ENCODE measurements around the gene SLC25A47. TPM values are rescaled to one million over a fixed set of nuclear protein-coding genes. Genes with fewer than 3 reads are reported as not detected.

Gene SLC25A47
- total and polyA plus RNA-seq, 2 of the 4 experiments (the other 2 are of a cell fraction): not detected

DNA sequence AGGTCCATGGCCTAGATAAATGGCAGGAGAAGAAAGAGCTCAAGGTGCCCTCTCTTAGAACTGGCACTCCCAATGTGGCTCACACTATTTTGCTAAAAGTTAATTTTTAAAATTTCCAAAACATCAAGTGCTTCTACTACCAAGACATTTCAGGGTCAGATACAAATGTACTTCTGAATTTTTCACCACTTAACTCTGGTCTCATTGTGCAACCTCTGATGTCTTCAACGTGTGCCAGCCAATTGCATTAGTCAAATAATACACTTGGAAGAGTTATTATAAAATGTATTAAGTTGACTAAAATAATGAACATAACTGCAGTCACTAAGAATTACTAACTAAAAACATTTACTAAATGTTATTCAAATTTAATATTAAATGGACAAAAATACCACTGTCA lies 41.3 kb downstream of the SLC25A47 start:
- intact Hi-C loops (cut with micrococcal nuclease): loop anchor here (5.0 kb wide), 1 partner anchor 57 kb away; the partner anchor contains the start of gene SLC25A29
- Histone ChIP-seq H3K23ac (ENCODE audit: low read depth, low read length) (peak overlapping the region; percentile 2; the same call in 1 of the 2 replicates), H3K4me3 (ENCODE audit: insufficient read depth, low read depth, low read length) (no peak overlapping the region), H3K27me3 (ENCODE audit: control insufficient read depth, insufficient read depth, low read length) (no peaks in the 10 kb centered on the region), H2BK5ac (ENCODE audit: low read depth, low read length, poor library complexity, severe bottlenecking) (peak overlapping the region; percentile 98), H3K79me1 (ENCODE audit: low read depth in 1 of 2, low read length in 2 of 2) (peaks cover 16 to 66% of the 10 kb centered on the region in 2 experiments), H2BK20ac (ENCODE audit: low read depth, low read length) (peak overlapping the region; percentile 36), H3K18ac (ENCODE audit: low read depth, low read length) (peak overlapping the region; percentile 95), H3K9me1 (ENCODE audit: insufficient read depth, low read length) (peaks cover 29% of the 10 kb centered on the region), H2BK120ac (ENCODE audit: low read depth, low read length) (peak overlapping the region; percentile 93), H3K14ac (replicated peaks; ENCODE audit: low read depth, low read length) (no peak overlapping the region), H2AFZ (replicated peaks; ENCODE audit: low read length, poor library complexity) (no peak overlapping the region), H3K4me2 (ENCODE audit: low read depth, low read length) (no peak overlapping the region), H4K8ac (ENCODE audit: low read depth in 2 of 2, low read length in 2 of 2) (peak overlapping the region; percentile 24 to 35; a peak in 1 of 4 replicates), H3K4me1 (ENCODE audit: control insufficient read depth, insufficient read depth, low read length) (peaks cover 31% of the 10 kb centered on the region), H3K9me3 (ENCODE audit: control insufficient read depth, insufficient read depth, low read length) (no peaks in the 10 kb centered on the region), H4K20me1 (ENCODE audit: insufficient read depth, low read length) (peaks cover 6% of the 10 kb centered on the region; the same call in 1 of the 2 replicates), H2BK15ac (ENCODE audit: low read depth, low read length) (peak overlapping the region; percentile 91; the same call in 2 of the 3 replicates), H3K56ac (ENCODE audit: extremely low read depth, insufficient read depth, low read length) (no peak overlapping the region), H4K5ac (ENCODE audit: low read depth, low read length) (peak overlapping the region; percentile 71), H4K91ac (ENCODE audit: insufficient read depth, low read depth, low read length) (peak overlapping the region; percentile 30; the same call in 1 of the 2 replicates), H3K4ac (ENCODE audit: low read depth, low read length) (peak overlapping the region; percentile 80; the same call in 1 of the 2 replicates), H2AK5ac (ENCODE audit: low read depth, low read length) (0 out of 2 replicates have a peak overlapping the region, but pooled peaks have one; percentile 73), H3K27ac (ENCODE audit: insufficient read depth, low read length) (peak overlapping the region; percentile 98; the same call in 1 of the 2 replicates), H2AK9ac (replicated peaks; ENCODE audit: low read depth, low read length, poor library complexity) (no peak overlapping the region), H3K9ac (ENCODE audit: low read depth, low read length) (0 out of 2 replicates have a peak overlapping the region, but pooled peaks have one; percentile 60), H3K36me3 (ENCODE audit: control insufficient read depth, insufficient read depth, low read length) (peaks cover 67% of the 10 kb centered on the region)
- no TSS peak for BruUV-seq (replicated peaks)
- TF ChIP-seq RFX5 (IDR thresholded peaks at IDR 0.05; ENCODE audit: low read depth, low read length) (no peak), CEBPB (IDR thresholded peaks at IDR 0.05; ENCODE audit: low read depth, low read length) (peak; percentile 72)
- dilution Hi-C loops (cut with HindIII; ENCODE audit: low sequenced_read_pairs, unreplicated experiment): no loop called here
- ChIA-PET POLR2A (ENCODE audit: unreplicated experiment) (no interaction called here), CTCF (interaction anchor here (0.6 kb wide), 1 partner anchor 9 kb away, joined by 3 read pairs; no protein-coding TSS in a partner anchor)
- ATAC-seq (ENCODE audit: low read depth): no peak
- WGBS, 2 experiments (ENCODE audit: extremely low coverage in 2 of 2, insufficient read length in 1 of 2): no CpG with 5 or more reads among the region's 1 CpG
- DNase-seq: no peak
- in situ Hi-C loops (cut with MboI; ENCODE audit: low sequenced_read_pairs): no loop called here
